ENCODE measurements around the gene BCL11B.

The BCL11B gene

GRCh38 chr14:99183311-99183710 lies 88.7 kb downstream of the BCL11B start:
- no peak overlapping the region for H3K9ac ChIP-seq (ENCODE audit: low read depth, low read length)
- H3K4me1 ChIP-seq (ENCODE audit: insufficient read depth, low read length), result 0 out of 2 replicates have a peak, but pooled peaks cover 4% of the 10 kb centered on the region
- no peaks in the 10 kb centered on the region for H3K9me3 ChIP-seq (ENCODE audit: control insufficient read depth, insufficient read depth, low read length)
- H3K36me3 ChIP-seq (ENCODE audit: insufficient read depth, low read length), result no peaks in the 10 kb centered on the region

DNA sequence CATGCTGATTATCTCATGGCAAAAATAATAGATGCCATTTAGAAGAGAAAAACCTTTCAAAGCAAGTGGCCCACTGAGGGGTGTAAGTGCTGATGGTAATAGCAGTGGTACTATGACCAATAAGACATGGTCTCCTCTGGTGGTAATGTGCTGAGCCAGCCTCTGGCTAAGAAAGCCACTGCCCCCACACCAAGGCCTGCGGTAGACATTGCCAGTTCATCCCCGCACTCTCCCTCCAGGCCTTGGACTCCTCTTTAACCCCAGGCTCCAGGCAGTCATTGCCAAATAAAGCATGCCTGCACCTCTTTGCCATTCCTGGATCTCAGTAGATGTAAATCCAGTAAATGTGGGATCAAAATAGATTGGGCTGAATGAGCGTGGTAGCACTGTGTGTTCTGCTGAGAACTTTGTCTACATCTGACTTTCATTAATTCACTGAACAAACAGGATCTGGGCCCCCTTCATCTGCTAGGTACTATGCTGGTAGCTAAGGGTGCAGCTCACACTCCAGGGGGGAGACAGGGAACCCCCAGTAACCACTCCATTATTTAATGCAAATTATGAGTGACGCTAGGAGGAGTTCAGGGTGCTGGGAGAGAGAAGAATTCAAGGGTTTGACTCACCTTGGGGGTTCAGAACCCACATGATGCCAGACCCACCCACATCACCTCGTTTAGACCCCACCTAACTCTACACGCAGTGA lies 89.3 kb downstream of the BCL11B start:
- no peak overlapping the region for H3K9ac ChIP-seq (ENCODE audit: low read depth, low read length)
- no peaks in the 10 kb centered on the region for H3K36me3 ChIP-seq (ENCODE audit: insufficient read depth, low read length)
- 0 out of 2 replicates have a peak, but pooled peaks cover 2% of the 10 kb centered on the region for H3K4me1 ChIP-seq (ENCODE audit: insufficient read depth, low read length)
- H3K9me3 ChIP-seq (ENCODE audit: control insufficient read depth, insufficient read depth, low read length), result no peaks in the 10 kb centered on the region

GRCh38 chr14:99181804-99182520 lies 90.0 kb downstream of the BCL11B start:
- Histone ChIP-seq H3K4me1 (ENCODE audit: insufficient read depth, low read length) (no peaks in the 10 kb centered on the region), H3K36me3 (ENCODE audit: insufficient read depth, low read length) (no peaks in the 10 kb centered on the region), H3K9ac (ENCODE audit: low read depth, low read length) (no peak overlapping the region), H3K9me3 (ENCODE audit: control insufficient read depth, insufficient read depth, low read length) (no peaks in the 10 kb centered on the region)

- Histone ChIP-seq H3K9ac (ENCODE audit: low read depth, low read length) (no peak overlapping the region), H3K9me3 (ENCODE audit: control insufficient read depth, insufficient read depth, low read length) (no peaks in the 10 kb centered on the region), H3K36me3 (ENCODE audit: insufficient read depth, low read length) (no peaks in the 10 kb centered on the region), H3K4me1 (ENCODE audit: insufficient read depth, low read length) (no peaks in the 10 kb centered on the region)
Observed at GRCh38 chr14:99181241-99181640, 90.8 kb downstream of the BCL11B start.

DNA sequence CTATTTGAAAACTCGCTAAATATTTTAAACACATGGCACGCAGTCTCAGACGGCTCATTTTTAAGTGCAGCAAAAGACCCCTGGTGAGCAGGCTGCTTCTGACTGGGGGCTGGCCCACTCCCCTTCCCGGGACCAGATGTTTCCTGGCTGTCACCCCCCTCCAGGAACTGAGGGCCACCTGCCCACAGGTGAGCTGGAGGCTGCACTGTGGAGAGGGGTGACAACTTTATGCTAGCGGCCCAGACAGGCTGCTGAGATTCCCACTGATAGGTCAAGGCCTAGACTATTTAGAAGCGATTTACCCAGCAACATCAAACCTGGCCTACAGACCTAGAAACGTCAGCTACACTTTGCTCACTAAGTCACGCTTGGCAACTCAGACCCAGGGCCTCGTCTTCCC lies 92.1 kb downstream of the BCL11B start:
- no peaks in the 10 kb centered on the region for H3K9me3 ChIP-seq (ENCODE audit: control insufficient read depth, insufficient read depth, low read length)
- no peaks in the 10 kb centered on the region for H3K36me3 ChIP-seq (ENCODE audit: insufficient read depth, low read length)
- H3K9ac ChIP-seq (ENCODE audit: low read depth, low read length), result no peak overlapping the region
- no peaks in the 10 kb centered on the region for H3K4me1 ChIP-seq (ENCODE audit: insufficient read depth, low read length)

GRCh38 chr14:99179506-99179905 lies 92.5 kb downstream of the BCL11B start:
- Histone ChIP-seq H3K36me3 (ENCODE audit: insufficient read depth, low read length) (no peaks in the 10 kb centered on the region), H3K9ac (ENCODE audit: low read depth, low read length) (no peak overlapping the region), H3K9me3 (ENCODE audit: control insufficient read depth, insufficient read depth, low read length) (no peaks in the 10 kb centered on the region), H3K4me1 (ENCODE audit: insufficient read depth, low read length) (no peaks in the 10 kb centered on the region)

- Histone ChIP-seq H3K36me3 (ENCODE audit: insufficient read depth, low read length) (no peaks in the 10 kb centered on the region), H3K9me3 (ENCODE audit: control insufficient read depth, insufficient read depth, low read length) (no peaks in the 10 kb centered on the region), H3K4me1 (ENCODE audit: insufficient read depth, low read length) (no peaks in the 10 kb centered on the region), H3K9ac (ENCODE audit: low read depth, low read length) (no peak overlapping the region)
Observed at GRCh38 chr14:99177886-99178835, 93.8 kb downstream of the BCL11B start.

DNA sequence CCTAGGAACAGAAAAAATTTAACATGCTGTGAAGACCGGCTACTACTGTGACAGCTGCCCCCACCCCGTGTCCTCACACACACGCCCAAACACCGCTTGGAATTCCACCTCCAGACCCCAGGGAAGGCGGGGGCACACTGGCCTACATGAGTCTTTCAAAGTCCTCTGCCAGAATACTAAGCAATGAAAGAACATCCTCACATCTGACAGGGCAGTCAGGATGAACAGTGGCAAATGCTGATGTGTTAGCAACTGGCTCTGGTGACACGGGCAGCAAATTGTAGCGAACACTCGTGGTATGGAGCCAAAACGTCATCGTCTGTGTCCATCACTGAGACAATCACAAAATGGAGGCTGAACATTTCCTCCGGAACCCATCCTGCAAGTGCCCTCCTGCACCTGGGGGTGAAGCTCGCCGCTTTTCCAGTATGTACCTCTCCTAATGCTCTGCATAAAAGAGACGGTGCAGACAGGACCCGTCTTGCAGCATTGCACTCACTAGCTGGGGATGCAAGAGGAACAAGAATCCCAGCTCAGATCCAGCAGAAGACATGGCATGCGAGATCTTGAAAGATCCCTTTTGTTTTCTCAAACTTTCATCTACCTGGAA lies 94.8 kb downstream of the BCL11B start:
- no peaks in the 10 kb centered on the region for H3K36me3 ChIP-seq (ENCODE audit: insufficient read depth, low read length)
- no peaks in the 10 kb centered on the region for H3K4me1 ChIP-seq (ENCODE audit: insufficient read depth, low read length)
- no peak overlapping the region for H3K9ac ChIP-seq (ENCODE audit: low read depth, low read length)
- H3K9me3 ChIP-seq (ENCODE audit: control insufficient read depth, insufficient read depth, low read length), result no peaks in the 10 kb centered on the region

DNA sequence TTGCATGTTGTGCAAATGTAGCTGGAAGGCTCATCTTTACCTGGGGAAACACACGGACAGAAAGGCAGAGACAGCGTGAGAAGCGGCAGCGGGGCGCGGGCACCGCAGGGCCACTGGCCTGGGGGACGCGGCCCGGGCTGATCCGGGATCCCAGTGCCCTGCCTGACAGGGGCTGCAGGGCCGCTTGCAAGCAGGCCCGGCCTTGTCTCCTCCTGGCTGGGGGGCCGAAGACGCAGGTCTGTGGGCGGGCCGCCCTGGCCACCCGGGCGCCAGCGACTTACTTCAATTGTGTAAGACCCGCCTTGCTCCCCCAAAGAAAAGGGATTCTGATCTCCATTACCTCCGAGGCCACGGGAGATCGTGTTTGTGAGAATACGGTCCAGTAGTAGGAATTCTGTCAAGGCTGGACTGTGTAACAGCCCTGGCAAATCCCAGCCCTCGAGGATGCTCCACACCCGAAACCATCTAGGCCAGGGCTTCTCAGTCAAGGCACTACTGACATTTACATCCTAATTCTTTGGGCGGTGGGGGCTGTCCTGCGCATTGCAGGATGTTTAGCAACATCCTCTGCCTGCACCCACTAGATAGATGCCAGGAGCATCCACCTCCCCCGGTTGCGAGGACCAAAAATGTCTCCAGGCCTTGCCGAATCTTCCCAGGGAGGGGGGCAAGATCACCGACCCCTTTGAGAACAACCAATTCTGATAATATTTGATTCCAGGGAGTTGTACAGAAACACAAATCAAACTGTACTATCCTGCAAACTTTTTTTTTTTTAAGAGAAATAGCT lies 95.6 kb downstream of the BCL11B start:
- Histone ChIP-seq H3K4me1 (ENCODE audit: insufficient read depth, low read length) (no peaks in the 10 kb centered on the region), H3K9ac (ENCODE audit: low read depth, low read length) (no peak overlapping the region), H3K36me3 (ENCODE audit: insufficient read depth, low read length) (no peaks in the 10 kb centered on the region), H3K9me3 (ENCODE audit: control insufficient read depth, insufficient read depth, low read length) (no peaks in the 10 kb centered on the region)

DNA sequence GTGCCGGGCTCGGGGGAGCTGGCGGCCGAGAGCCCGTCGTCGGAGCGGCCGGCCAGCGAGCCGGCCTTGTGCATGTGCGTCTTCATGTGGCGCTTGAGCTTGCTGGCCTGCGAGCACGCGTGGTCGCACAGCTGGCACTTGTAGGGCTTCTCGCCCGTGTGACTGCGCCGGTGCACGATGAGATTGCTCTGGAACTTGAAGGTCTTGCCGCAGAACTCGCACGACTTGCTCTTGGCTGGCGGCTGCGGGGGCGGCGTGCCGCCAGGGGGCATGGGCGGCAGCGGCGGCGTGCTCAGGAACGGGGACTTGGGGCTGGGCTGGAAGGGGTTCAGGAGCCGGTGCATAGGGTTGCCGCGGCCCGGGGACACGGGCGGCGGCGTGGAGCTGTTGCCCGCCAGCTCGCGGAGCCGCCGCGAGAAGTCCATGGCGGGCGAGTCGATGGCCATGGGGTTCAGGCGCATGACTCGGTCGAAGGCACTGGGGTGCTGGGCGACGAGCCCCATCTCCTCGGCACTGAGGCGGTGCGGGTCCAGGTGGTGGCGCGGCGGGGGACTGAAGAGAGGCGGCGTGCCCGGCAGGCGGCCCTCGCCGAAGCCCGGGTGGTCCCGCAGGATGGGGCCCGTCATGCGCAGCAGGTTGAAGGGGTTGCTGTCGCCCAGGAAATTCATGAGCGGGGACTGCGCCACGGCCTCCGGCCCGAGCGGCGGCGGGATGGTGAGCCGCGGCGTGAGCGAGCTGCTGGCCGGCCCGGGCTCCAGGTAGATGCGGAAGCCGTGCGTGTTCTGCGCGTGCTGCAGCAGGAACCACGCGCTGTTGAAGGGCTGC lies 96.5 kb downstream of the BCL11B start:
- Histone ChIP-seq H3K36me3 (ENCODE audit: insufficient read depth, low read length) (no peaks in the 10 kb centered on the region), H3K9me3 (ENCODE audit: control insufficient read depth, insufficient read depth, low read length) (no peaks in the 10 kb centered on the region), H3K4me1 (ENCODE audit: insufficient read depth, low read length) (no peaks in the 10 kb centered on the region), H3K9ac (ENCODE audit: low read depth, low read length) (no peak overlapping the region)

- Histone ChIP-seq H3K9me3 (ENCODE audit: control insufficient read depth, insufficient read depth, low read length) (no peaks in the 10 kb centered on the region), H3K4me1 (ENCODE audit: insufficient read depth, low read length) (peaks cover 1% of the 10 kb centered on the region), H3K36me3 (ENCODE audit: insufficient read depth, low read length) (no peaks in the 10 kb centered on the region), H3K9ac (ENCODE audit: low read depth, low read length) (no peak overlapping the region)
Observed at GRCh38 chr14:99174770-99175319, 97.2 kb downstream of the BCL11B start.

DNA sequence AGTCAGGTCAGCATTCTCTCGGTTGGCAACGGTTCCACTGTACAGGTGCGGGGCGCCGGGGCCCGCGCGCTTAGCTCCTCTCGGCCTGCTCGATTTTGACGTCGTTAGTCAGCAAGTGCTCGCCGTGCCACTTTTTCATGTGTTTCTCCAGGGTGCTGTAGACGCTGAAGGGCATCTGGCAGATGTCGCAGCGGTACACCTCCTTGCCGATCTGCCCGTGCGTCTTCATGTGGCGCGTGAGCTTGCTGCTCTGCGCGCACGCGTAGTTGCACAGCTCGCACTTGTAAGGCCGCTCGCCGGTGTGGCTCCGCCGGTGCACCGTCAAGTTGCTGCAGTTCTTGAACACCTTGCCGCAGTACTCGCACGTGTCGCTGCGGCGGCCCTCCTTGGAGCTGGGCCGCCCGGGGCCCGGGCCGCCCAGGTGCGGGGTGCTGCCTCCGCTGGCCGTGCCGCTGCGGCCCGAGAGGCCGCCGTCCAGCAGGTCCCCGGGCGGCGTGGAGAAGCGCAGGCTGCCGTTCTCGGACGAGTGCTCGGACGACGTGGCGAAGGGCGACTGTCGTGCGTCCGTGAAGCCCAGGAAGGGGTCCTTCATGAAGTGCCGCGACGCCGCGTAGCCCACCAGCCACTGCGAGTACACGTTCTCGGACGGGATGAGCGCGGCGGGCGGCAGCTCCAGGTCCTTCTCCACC lies 97.8 kb downstream of the BCL11B start:
- no peaks in the 10 kb centered on the region for H3K36me3 ChIP-seq (ENCODE audit: insufficient read depth, low read length)
- no peak overlapping the region for H3K9ac ChIP-seq (ENCODE audit: low read depth, low read length)
- no peaks in the 10 kb centered on the region for H3K9me3 ChIP-seq (ENCODE audit: control insufficient read depth, insufficient read depth, low read length)
- peaks cover 4% of the 10 kb centered on the region for H3K4me1 ChIP-seq (ENCODE audit: insufficient read depth, low read length)

Measured in ES-I3 (cell line).